Gastroesophageal sphincter (tissue), 2 donors: ENCODE measurements around the gene RAP2C.

Experiments used
- EP300 ChIP-seq: sonication (generic); formaldehyde crosslinking; IDR thresholded peaks from one replicate; pipeline ENCODE4 v1.6.1; 2017; ENCODE audit warnings: antibody characterized with exemption, mild to moderate bottlenecking
- POLR2A ChIP-seq, 2 donors: fragments of 450-650 bp; IDR thresholded peaks; one replicate each; pipeline ENCODE4 v1.6.1; 2017; ENCODE audit warnings: antibody characterized with exemption in 2 of 2, mild to moderate bottlenecking in 2 of 2, moderate library complexity in 1 of 2
- POLR2AphosphoS5 ChIP-seq: sonication (generic); formaldehyde crosslinking; IDR thresholded peaks from one replicate; pipeline ENCODE4 v1.6.1; 2017; ENCODE audit warnings: antibody characterized with exemption

DNA sequence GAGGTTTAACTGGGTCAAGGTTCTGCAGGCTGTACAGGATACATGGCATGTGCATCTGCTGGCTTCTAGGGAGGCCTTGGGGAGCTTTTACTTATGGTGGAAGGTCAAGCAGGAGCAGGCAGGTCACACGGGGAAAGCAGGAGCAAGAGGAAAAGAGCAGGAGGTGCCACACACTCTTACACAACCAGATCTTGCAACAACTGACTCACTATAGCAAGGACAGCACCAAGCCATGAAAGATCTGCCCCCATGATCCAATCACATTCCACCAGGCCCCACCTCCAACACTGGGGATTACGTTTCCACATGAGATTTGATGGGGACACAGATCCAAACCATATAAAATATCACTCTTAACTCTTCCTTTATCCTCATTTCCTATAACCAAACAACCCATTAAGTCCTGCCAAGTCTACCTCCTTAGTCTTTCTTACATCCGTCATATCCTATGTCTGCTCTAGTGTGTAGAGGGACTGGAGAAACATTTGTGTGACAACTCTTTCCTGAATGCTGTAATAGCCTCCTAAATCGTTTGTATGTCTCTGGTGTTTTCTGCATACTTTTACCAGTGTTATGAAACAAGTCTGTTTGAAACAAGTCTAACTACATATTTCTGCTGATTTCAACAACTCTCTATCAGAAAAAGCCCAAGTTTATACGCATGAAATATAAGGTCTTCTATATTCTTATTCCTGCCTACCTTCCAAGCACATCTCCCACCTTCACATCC, 8.3 kb upstream of the RAP2C start:
- TF ChIP-seq EP300: no peak
- no peak for TF ChIP-seq POLR2A (IDR thresholded peaks at IDR 0.05)
- TF ChIP-seq POLR2AphosphoS5: no peak
